ENCODE results near the gene RAPGEF4.
A peak's percentile ranks its signal among the peaks of the same experiment; 100 is the strongest.

RAPGEF4 gene

GRCh38 chr2:172914341-172915008 lies 178.8 kb downstream of the RAPGEF4 start:
- no peak for DNase-seq

- DNase-seq, result no peak
These were observed 182.1 kb downstream of the RAPGEF4 start for GRCh38 chr2:172917716-172918115.

- no peak for DNase-seq
These were observed 184.1 kb downstream of the RAPGEF4 start for GRCh38 chr2:172919732-172920131.

DNA sequence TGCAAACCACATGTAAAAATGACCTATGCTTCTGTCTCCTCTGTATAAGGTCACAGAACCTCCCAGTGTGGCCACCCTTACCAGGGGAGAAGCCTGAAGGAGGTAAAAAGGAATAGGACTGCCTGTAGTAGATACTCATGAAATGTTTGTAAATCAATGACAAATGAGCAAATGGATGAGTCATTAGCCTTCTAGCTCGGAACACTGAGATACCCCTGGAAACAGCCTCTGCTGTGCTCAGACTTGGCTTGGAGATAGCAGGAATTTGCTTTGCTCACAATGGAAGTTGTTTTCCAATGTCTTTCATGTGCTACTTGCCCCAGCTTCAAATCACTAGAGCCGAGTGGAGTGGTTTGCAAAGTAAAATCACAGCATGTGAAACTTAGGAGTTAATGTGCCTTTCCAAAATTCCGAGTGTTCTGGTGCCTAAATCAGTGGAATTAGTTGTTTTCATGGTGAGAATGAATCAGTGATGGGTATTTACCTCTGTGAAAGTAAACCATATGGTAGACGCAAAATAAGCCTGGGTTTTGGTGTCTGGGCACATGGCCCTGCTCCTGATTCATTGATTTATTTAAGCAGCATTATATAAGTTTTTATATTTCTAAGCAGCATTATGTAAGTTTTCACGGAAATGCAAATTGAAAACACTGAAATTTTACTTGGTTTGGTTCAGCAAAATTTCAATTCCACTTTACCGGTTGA lies 186.0 kb downstream of the RAPGEF4 start:
- no peak for DNase-seq

- DNase-seq, result no peak
These were observed 186.7 kb downstream of the RAPGEF4 start for GRCh38 chr2:172922306-172922705.

DNA sequence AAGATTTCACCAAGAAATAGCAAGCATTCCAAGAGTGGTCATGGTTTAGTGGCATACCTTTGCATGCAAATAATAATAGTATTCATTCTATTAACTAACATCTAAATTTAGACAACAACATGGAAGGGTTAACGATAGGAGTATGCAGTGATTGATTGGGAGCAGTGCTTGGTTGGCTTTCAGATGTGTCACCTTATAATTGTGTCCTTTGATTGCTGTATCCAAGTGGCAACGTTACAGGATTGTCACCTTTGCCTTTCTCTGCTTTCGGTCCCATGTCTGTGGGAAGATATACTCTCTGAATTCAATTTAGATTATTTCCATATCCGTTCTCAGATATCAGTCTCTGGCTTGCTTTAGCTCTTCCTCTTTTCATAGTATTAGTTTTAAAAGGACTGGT lies 187.2 kb downstream of the RAPGEF4 start:
- no peak for DNase-seq

- DNase-seq, result no peak
These were observed 188.5 kb downstream of the RAPGEF4 start for GRCh38 chr2:172924097-172924660.

GRCh38 chr2:172925600-172925999 lies 190.0 kb downstream of the RAPGEF4 start:
- DNase-seq, result no peak

DNA sequence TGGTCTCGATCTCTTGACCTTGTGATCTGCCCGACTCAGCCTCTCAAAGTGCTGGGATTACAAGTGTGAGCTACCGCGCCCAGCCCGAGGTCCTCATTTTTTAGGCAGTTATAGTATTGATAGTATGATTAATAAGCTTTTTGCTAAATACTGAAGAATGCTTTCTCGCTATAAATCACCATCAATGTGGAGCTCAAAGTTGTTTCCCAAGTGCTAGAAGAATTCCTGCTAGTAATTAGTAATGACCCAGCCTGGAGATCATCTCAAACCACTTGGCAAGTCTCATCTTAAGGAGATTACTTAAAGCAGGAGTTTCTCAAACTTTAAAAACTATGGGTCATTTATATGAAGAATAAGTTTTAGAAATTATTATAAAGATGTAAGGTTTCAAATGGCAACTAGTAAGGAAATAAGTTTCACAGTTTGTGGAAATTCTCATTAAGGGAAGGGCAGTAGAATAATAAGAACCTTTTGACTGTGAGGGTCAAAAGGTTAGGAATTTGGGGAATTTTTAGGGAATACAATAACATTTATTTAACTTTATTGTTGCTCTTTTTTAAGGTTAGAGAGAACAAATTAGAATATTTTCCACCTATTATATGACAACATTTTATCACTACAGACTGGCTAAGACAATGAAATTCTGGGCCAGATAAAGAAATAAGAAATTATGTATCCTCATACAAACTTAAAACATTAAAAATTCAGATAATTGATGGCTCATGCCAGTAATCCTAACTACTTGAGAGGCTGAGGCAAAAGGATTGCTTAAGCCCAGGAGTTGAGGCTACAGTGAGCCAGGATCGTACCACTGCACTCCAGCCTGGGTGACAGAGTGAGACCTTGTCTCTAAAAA lies 191.4 kb downstream of the RAPGEF4 start:
- no peak for DNase-seq

DNA sequence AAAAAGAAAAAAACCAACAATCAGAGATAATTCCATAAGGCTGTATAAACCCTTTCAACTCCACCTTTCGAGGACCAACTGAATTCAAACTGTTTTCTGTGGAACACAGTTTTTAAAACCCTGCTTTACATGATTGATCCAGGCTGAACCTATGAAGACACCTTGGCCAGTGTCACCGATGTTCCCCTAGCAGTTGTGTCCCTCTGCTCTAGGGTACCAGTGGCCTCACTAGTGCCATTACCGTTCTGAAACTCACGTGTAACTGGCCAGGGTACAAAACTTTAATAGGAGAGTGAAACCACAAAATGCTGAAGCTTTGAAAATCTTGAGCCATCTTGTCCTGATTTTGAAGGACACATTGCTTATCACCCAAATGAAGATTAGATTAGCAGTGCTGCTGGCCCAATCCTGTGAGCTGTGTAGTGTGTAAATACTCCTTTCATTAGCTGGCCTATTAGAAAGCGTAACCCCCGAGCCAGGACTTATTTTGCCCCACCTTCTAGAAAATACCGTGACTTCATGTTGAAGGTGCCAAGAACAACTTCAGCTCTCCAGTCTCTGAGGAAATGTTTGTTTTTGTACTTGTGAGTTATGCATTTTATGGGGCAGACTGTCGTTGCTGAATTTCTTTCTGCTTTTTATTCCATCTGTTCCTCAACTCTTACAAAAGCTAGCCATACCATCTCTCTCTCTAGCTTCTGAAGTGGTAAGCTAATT lies 192.2 kb downstream of the RAPGEF4 start:
- DNase-seq, result no peak

- DNase-seq, result peak; percentile 59
These were observed 193.1 kb downstream of the RAPGEF4 start for GRCh38 chr2:172928756-172929155.

GRCh38 chr2:172929644-172930043 lies 194.0 kb downstream of the RAPGEF4 start:
- DNase-seq, result no peak

DNA sequence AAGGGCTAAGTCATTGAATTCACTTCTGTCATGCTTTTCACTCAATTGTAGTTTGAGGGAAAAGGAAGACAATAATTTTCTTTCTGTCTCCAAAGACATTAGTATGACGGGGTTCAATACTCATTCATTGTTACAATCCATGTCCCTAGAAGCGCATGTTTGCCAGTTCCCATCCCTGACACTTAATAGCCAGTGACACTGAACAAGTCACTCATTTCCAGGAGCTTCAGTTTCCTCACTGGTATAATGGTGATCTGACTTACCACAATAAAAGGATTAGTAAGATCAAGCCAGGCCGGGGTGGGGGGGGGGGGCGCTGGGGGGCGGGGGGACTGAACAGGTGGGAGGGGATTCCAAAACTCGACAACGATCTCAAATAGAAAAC lies 195.2 kb downstream of the RAPGEF4 start:
- DNase-seq, result peak; percentile 65

DNA sequence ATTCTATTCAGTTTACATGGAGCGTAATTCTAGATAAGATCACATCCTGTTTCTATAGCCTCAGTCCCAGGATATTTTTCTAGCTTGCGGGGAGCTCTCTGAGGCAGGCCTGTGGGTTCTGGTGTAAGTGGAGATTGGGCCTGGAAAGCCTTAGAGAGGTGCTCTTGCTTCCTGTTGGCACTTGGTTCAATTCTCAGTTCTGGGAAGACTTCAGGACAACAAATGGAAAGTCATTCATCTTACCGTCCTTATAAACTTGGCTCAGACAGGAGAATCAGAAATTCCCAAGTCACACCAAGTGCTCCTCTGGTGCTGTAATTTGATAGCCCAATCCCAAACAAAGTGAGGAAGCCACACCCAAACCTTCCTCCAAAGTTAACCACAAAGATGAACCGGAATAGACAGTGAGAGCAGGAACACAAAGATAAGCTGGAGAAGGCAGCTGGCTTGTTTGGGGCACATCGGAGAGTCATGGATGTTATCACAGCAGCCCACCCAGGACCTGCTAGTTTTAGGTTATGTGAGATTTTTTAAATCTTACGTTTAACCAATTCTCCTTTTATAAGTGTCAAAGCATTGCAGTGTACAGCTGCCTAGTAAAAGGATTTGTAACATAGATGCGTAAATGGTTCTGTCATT lies 195.7 kb downstream of the RAPGEF4 start:
- DNase-seq, result peak; percentile 94

DNA sequence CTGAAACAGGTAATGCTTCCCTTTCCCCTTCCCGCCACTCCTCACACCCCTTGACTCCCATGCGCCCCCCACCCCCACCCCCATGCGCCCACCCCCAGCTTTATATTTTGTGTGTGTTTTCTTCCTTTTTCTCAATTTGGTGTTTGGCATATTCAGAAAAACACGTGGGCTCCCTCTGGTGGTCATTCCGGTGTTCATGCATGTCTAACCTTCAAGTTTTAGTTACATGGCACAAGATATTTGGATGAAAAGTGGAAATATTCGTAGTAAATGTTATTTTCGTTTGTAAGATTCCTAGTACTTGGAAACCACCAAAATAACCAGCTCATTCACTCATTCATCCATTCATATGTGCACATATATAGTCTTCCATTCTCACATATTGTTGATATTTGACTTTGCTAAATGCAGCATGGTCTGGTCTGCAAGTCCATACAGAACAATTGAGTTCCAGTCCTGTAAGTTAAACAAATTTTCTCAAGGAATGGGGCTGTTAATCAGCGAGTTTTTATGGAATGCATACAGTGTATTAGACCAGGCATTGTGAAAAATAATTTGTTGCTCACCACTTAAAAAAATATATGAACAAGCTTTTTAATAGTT lies 196.4 kb downstream of the RAPGEF4 start:
- peak; percentile 94 for DNase-seq

GRCh38 chr2:172937884-172938712 lies 202.5 kb downstream of the RAPGEF4 start:
- DNase-seq, result no peak

- DNase-seq, result no peak
These were observed 203.2 kb downstream of the RAPGEF4 start for GRCh38 chr2:172938713-172939375.

GRCh38 chr2:172943539-172943938 lies 207.9 kb downstream of the RAPGEF4 start:
- no peak for DNase-seq

DNA sequence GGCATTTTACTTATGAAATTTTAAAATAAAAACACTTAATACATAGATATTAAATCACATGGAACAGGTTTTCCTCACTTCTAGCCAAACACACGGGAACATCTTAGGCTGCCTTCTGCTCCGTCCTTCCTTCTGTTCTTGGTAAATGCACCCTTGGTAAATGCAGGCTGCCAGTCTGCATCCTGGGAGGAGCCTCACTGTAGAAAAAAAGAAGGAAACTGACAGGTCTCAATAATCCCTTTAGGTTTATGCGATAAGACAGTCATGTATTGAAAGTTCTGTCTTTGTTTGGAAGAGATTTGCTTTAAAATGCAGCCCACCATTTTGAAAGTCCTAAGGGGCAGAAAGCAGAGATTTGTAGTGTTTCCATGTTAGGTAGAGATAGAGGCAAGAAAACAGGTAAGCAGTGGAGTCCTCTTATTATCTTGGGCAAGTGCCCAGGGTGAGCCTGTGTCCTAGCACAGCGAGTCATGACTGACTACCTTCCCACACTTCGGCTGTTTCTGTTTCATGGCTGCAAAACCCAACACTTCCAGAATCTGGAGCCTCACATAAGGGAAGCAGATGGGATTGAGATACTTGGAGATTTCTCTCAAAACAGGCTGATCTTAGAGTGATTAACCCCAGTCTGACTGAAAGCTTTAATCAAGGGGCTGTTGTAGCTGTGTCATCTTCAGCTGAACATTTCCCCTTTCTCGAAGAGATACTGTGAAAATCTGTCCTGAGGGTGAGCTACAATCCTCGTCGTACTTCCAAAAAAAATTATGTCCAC lies 208.6 kb downstream of the RAPGEF4 start:
- DNase-seq, result no peak
